Stimulated activated CD4-positive, alpha-beta T cell treated with anti-CD3 and anti-CD28 coated beads, Interleukin-4, amount 100 ng/mL, for 24 hours (primary cell): ENCODE data around the gene EPHA3.

Experiments
- DNase-seq: peaks from one replicate; pipeline ENCODE4 v3.0.0-alpha.2; 2020

The EPHA3 gene

GRCh38 chr3:89372456-89372855, 265.0 kb downstream of the EPHA3 start:
- no peak for DNase-seq

GRCh38 chr3:89373434-89373833, 266.0 kb downstream of the EPHA3 start:
- DNase-seq: no peak

GRCh38 chr3:89375451-89375850, 268.0 kb downstream of the EPHA3 start:
- no peak for DNase-seq

DNA sequence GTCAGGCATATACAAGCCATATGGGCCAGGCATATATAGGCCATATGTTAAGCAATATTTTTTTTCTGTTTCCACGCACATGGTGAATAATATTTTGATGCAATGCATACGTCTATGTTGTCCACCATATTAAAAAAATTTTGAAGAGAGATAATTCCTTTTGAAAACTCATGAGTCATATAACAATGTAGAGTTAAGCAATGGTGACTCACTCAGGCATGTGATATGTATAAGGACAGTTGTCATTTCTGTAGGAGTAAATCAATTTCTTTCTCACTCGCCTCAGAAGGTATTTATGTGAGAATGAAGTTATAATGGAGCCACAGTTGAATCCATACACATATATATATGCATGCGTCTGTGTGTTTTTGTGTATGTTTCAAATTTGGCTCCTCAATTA, 272.6 kb downstream of the EPHA3 start:
- DNase-seq: no peak

DNA sequence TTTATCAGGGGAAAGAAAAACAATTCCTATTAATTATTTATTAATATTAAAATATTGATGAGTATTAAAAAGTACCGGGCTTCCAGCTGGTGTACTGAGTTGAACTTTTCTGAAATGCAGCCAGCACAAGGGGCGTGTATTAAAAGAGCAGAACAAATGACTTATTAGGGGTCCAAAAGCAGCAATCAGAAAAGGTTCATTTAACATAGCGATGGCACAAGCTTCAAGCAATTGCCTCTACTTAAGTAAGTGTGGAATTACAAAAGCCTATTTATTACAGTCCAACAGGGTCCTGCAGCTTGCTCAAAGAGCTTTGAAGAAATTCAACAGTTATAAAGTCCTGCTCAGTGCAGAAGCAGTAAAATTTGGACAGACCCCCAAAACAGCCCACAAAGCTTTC, 285.6 kb downstream of the EPHA3 start:
- DNase-seq: no peak

DNA sequence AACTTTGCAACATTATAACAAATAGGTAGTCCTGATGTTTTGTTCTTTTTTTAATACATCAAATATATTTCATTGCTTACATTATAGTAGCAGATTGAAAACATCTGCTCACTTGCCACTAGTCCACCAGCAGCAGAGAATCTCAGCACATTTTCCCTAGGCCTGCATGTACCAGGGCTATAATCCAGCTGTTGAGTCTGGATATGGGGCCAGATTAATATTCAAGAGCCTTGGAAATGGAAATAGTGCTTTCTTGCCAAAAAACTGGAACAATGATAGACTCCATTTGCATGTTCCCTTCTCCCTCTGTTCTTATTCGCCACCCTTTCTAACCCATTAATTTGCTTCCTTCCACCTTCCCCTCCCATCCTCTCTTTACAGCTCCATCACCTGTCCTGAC, 288.0 kb downstream of the EPHA3 start:
- no peak for DNase-seq

GRCh38 chr3:89395996-89396395, 288.6 kb downstream of the EPHA3 start:
- no peak for DNase-seq

DNA sequence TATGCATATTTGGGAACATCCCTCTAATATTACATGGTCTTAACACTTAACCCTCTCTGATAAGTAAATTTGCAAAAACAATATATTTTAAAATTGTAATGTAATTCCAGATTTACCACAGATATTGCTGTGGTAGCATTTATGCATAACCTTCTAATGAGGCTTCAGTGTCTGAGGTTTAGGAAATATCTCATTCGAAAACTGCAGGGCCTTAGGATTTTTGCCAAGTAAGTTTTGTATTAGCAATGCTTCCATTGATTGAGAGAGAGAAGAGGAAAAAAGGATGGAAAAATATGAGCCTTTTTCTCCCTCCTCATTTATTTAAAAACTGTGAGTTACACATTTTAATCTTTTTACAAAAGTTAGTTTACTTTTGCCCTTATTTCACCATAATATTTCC, 294.6 kb downstream of the EPHA3 start:
- DNase-seq: no peak

DNA sequence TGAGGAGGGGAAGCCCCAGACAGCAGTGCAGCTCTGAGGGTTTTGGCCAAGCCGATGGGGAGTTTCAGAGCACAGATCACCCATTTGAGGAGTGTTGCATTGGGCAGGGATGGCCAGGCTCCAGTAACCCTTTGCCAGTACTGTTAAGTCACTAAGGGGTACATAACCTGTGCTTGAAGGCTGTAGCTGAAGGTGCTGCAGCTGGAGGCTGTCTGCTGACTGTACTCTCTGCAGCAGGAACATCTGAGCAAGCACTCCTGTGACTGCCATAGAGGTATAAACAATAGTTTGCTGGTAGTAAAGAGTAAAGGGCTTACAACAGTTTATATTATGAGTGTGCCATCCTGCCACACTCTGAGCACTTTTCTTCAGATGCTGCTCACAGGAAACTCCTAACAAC, 297.8 kb downstream of the EPHA3 start:
- no peak for DNase-seq

DNA sequence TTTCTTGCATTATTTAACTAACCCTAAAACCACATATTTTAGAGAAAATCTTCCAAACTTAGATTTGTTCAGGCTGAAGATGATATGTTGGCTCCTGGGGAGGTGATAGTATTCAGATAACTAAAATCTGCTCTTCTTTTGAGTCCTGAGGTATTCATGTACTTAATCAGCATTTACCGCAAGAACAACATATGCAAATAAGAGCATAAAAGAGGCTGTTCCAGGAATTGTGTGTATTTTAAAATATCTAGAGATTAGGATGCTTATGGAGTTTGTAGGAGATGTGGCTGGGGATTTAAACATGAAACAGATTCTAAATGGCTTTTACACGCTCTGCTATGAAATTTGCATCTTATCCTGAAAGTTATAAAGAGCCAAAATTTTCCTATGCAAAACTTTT, 298.2 kb downstream of the EPHA3 start:
- DNase-seq: no peak

GRCh38 chr3:89411201-89411600, 303.8 kb downstream of the EPHA3 start:
- no peak for DNase-seq

DNA sequence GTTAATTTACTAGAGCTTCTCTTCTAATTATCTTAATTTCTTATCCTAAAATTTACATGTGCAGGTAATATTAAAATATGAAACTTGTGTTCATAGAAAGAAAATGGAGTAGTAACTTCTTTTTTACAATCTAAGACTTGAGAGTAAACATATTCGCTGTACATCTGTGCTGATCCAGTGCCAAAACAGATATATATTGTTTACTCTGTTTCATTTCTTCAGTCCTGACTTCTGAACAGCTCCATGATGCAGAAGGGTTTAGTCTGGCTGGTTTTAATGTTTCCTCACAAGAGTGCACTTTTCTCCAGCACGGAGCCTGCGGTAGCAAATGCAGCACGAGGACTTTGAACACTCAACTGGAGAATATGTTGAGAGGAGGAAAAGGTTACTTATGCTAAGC, 306.8 kb downstream of the EPHA3 start:
- DNase-seq: no peak

DNA sequence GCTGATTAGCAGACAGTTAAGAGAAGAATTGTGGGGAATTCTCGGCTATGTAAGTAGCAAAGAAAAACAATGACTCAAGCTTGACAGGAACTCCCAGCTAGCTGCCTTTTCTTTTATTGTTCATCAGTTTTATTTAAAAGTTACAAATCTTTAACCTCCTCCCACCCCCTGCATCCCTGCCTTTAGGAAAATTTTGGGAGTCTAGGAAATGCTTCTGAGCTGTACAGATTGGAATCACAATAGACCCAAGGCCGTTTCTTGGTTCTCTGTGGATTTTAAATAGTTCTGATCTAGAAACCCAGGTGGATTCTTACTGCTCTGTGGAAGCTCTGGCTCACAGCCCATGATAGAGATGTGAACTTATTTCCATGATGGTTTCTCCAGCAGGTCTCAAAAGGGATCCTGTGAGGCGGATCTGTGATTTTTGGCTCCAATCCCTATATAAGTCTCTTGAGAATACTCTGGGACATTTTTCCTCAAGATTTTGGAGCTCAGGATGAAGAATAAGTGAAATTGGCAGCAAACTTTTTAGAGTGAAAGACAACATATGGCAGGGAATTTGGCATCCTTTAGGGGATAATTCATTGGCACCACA, 312.3 kb downstream of the EPHA3 start:
- no peak for DNase-seq

DNA sequence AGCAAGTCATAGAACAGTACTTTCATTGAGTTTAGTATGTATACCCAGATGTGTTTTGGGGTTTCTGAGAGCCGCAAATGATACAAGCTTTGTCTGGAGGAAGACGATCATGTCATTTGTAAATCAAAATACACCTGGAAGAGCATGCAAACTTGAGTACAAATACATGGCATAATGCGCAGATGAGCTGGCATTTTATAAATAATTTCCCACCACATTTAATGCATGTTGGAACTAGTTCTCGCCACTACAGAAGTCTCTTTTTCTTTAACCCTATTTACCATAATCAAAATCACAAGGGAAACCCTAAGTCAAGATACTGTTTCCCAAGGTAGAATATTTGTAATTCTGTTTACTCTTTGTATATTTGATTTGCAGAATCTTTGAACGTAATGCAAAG, 318.6 kb downstream of the EPHA3 start:
- DNase-seq: no peak

DNA sequence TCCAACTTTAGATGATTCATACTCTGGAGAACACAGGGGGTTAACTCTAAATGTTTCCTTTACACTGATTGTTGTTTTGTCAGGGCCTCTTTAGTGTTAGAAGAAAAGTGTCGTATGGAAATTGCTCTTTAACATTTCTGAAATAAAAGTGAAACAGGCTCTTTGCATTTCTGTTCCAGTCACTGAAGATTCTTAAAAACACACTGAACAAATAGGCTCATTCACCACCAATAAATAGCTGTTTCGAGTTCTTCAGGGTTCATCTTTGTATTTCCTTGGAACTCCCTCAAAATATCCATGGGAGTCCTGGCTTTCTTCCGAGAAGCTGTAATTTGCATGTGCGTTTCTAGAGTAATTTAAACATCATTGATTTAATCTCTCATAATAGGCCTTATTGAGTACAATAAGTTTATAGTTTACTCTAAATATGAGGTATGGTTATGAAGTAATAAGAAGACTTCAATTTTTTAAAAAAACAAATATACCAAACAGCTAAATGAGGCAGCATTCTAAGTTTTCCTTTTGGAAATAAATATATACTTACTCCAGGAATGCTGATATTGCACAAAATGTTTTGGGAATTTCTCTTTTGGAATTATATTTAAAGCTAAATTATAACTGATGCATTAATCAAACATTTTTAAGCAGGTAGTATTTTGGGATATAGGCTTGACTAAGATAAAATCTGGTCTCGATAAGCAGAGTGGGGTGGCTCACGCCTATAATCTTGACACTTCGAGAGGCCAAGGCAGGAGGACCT, 327.4 kb downstream of the EPHA3 start:
- DNase-seq: no peak

DNA sequence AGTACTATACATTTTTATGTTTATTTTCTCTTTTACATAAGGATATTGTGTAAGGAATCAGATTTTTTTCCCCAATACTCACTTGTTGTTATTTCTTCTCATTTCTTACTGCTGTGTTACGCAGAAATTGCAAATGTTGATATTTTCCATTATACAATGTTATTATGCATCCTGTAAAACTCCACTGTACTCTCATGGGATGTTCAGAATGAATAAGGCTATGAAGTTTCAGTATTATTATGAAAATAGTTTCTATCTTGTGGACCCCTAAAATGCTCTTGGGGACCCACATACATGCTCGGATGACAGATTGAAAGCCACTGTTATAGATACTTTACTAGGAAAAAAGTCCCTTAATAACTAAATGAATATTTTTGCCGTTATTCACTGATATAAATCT, 329.4 kb downstream of the EPHA3 start:
- DNase-seq: no peak

DNA sequence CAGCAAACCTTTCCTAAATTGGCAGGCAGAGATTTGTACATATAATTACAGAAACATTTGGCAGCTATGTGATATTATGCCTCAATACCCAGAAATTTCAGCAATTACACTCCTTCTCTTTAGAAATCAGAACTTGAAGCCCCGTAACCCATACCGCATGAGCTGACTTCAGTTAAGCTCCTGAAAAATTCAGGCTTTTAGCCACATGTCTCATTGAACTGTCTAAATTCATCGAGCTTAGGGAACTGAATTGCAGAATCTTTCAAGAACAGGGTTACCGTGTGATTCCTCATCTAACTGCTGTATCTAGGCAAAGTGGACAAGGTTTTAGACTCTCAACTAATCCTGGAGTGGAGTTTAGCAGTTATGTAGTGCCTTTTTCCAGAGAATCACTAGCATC, 333.0 kb downstream of the EPHA3 start:
- DNase-seq: no peak

DNA sequence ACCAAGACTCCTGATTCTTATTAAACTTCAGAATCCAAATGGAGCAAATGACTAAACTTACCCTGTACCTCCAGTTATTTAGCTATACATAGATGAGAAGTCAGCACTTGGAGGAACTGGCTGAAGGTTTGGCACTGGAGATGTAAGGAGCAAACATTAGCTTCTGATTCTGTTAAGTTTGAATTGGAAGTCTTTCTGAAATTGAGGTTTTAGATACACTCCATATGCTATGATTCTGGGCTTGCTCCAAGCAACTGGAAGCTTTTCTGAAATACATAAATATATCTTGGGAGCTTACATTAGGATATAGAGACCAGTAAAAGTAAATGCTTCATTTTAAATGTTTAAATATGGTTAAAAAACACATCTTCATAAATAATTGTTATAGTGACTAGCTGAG, 333.7 kb downstream of the EPHA3 start:
- no peak for DNase-seq

DNA sequence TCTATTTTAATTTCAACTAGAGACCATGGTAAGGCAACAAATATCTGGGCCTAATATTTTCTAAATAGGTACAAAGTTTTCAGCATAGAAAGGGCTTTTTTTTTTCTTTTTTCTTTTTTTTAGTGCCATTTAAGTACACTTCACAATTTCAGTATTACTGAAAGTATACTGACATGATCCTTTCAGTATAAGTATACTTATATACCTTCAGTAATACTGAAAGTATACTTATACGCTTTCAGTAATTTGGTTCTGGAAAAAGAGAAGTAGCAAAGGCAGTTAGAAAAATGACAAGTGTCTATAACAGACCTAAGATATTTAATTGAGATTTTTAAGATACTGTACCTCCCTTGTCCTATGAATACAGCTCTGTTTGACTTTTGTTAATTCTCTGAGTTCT, 339.2 kb downstream of the EPHA3 start:
- DNase-seq: no peak

DNA sequence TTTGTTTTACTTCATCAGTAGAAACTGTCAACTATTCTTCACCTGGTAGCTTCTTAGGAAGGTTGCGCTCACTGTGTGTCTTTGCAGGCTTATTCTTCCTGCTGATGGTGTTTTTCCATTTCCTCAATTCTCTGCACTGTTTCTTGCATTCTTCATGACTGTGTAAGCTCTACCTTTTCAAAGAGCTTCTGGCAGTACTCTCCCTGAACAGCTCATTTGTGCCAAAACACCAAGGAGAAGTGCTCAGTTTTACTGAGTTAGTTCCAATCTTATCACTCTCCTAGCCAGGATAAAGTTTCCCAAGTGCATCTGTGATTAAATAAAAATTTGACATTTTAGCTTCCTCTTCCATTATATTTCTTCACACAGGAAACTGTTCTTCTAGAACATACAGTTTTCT, 339.8 kb downstream of the EPHA3 start:
- DNase-seq: no peak

GRCh38 chr3:89449086-89449485, 341.7 kb downstream of the EPHA3 start:
- DNase-seq: no peak

GRCh38 chr3:89452066-89452465, 344.6 kb downstream of the EPHA3 start:
- no peak for DNase-seq

DNA sequence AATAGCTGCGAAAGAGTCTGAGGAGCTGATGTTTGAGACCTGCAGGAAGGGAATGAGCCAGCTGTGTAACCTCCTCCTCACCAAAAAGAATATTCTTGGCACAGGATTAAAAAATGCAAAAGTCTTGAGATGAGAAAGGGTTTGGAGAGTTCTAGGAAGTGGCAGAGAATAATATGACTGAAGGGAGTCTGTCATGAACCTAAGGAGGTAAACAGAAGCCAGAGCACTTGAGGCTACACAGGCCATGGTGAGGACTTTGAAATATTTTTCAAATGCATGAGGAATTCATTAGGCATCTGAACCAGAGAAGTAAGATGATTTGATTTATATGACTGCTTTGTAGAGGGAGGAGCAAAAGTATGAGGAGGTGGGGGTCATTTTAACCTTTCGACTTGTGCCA, 347.8 kb downstream of the EPHA3 start:
- no peak for DNase-seq

DNA sequence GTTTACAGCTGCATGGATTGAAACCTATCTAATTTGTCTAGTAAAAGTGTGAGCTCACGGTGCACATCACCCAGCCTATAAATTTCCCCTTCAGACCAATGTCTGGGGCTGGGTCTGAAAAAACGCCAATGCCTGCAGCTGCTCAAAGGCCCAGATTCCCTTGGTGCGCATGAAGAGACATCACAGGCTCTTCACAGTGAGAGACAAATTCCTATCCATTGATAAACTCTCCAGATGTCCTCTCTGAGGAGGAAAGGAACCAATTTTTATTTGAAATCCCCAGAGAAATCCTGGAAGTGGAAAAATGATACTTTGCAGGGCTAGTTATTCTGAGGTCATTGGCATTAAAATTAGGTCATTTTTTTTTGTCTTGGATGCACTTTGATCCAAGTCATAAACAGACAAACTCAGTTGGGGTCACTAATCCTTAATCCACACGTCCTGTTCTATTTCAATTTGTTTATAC, 360.5 kb downstream of the EPHA3 start:
- no peak for DNase-seq

GRCh38 chr3:89472101-89472500, 364.7 kb downstream of the EPHA3 start:
- DNase-seq: no peak
